Parathyroid adenoma (tissue), 2 donors: ENCODE measurements around the gene PIGZ.

Experiments
- H2AFZ ChIP-seq: fragments of 300-600 bp; sonication (generic); one replicate; pipeline ENCODE4 v1.7.0; 2017; ENCODE audit warnings: antibody characterized with exemption, mild to moderate bottlenecking
- H3K27ac ChIP-seq: fragments of 300-600 bp; sonication (generic); one replicate; pipeline ENCODE4 v1.7.0; 2017
- H3K27me3 ChIP-seq: fragments of 300-600 bp; sonication (generic); one replicate; pipeline ENCODE4 v1.7.0; 2017; ENCODE audit warnings: low read length; ENCODE audit not compliant: control insufficient read depth, insufficient read depth
- H3K36me3 ChIP-seq: fragments of 300-600 bp; sonication (generic); one replicate; pipeline ENCODE4 v1.7.0; 2017; ENCODE audit warnings: low read length; ENCODE audit not compliant: control insufficient read depth, insufficient read depth
- H3K4me1 ChIP-seq: fragments of 300-600 bp; sonication (generic); one replicate; pipeline ENCODE4 v1.7.0; 2017; ENCODE audit warnings: control low read depth
- H3K4me2 ChIP-seq: fragments of 300-600 bp; sonication (generic); one replicate; pipeline ENCODE4 v1.7.0; 2017; ENCODE audit warnings: low read length
- H3K4me3 ChIP-seq: fragments of 300-600 bp; sonication (generic); one replicate; pipeline ENCODE4 v1.7.0; 2017; ENCODE audit warnings: low read depth, low read length
- H3K79me2 ChIP-seq: fragments of 300-600 bp; sonication (generic); one replicate; pipeline ENCODE4 v1.7.0; 2017; ENCODE audit warnings: control low read depth
- H3K9ac ChIP-seq: fragments of 300-600 bp; sonication (generic); one replicate; pipeline ENCODE4 v1.7.0; 2017; ENCODE audit warnings: mild to moderate bottlenecking
- H3K9me3 ChIP-seq: fragments of 300-600 bp; sonication (generic); one replicate; pipeline ENCODE4 v1.7.0; 2017; ENCODE audit warnings: low read length; ENCODE audit not compliant: control insufficient read depth
- CTCF ChIP-seq: fragments of 300-600 bp; sonication (generic); IDR thresholded peaks from one replicate; pipeline ENCODE4 v1.7.0; 2017; ENCODE audit warnings: antibody characterized with exemption, mild to moderate bottlenecking
- donor health status: primary hyperparathyroidism.

PIGZ gene

GRCh38 chr3:196920733-196921132, 47.9 kb downstream of the PIGZ start:
- Histone ChIP-seq H3K79me2 (peaks cover 6% of the 10 kb centered on the region), H3K4me1 (no peaks in the 10 kb centered on the region), H3K36me3 (no peaks in the 10 kb centered on the region), H3K4me3 (no peak overlapping the region), H3K4me2 (no peak overlapping the region), H2AFZ (no peak overlapping the region), H3K9ac (no peak overlapping the region), H3K27ac (no peak overlapping the region), H3K27me3 (no peaks in the 10 kb centered on the region), H3K9me3 (no peaks in the 10 kb centered on the region)
- no peak for TF ChIP-seq CTCF

GRCh38 chr3:196918968-196919367, 49.7 kb downstream of the PIGZ start:
- Histone ChIP-seq H3K4me3 (no peak overlapping the region), H2AFZ (no peak overlapping the region), H3K36me3 (no peaks in the 10 kb centered on the region), H3K79me2 (peaks cover 4% of the 10 kb centered on the region), H3K4me1 (no peaks in the 10 kb centered on the region), H3K27me3 (no peaks in the 10 kb centered on the region), H3K9ac (no peak overlapping the region), H3K27ac (no peak overlapping the region), H3K4me2 (no peak overlapping the region), H3K9me3 (no peaks in the 10 kb centered on the region)
- no peak for TF ChIP-seq CTCF

- H3K4me3 ChIP-seq: no peak overlapping the region
- no peaks in the 10 kb centered on the region for H3K4me1 ChIP-seq
- no peaks in the 10 kb centered on the region for H3K27me3 ChIP-seq
- no peak overlapping the region for H2AFZ ChIP-seq
- H3K79me2 ChIP-seq: peaks cover 2% of the 10 kb centered on the region
- no peak overlapping the region for H3K4me2 ChIP-seq
- H3K36me3 ChIP-seq: no peaks in the 10 kb centered on the region
- H3K27ac ChIP-seq: no peak overlapping the region
- H3K9me3 ChIP-seq: no peaks in the 10 kb centered on the region
- H3K9ac ChIP-seq: no peak overlapping the region
- no peak for TF ChIP-seq CTCF
These were observed 51.6 kb downstream of the PIGZ start for GRCh38 chr3:196916995-196917394.

GRCh38 chr3:196916221-196916620, 52.4 kb downstream of the PIGZ start:
- H3K9me3 ChIP-seq: no peaks in the 10 kb centered on the region
- no peaks in the 10 kb centered on the region for H3K27me3 ChIP-seq
- H3K9ac ChIP-seq: no peak overlapping the region
- H2AFZ ChIP-seq: no peak overlapping the region
- no peaks in the 10 kb centered on the region for H3K36me3 ChIP-seq
- H3K4me3 ChIP-seq: no peak overlapping the region
- no peak for TF ChIP-seq CTCF
- H3K4me1 ChIP-seq: no peaks in the 10 kb centered on the region
- H3K27ac ChIP-seq: no peak overlapping the region
- H3K4me2 ChIP-seq: no peak overlapping the region
- peaks cover 2% of the 10 kb centered on the region for H3K79me2 ChIP-seq

- Histone ChIP-seq H3K79me2 (peaks cover 2% of the 10 kb centered on the region), H3K27me3 (no peaks in the 10 kb centered on the region), H3K4me3 (no peak overlapping the region), H3K9ac (no peak overlapping the region), H3K36me3 (no peaks in the 10 kb centered on the region), H3K4me1 (no peaks in the 10 kb centered on the region), H3K27ac (no peak overlapping the region), H3K4me2 (no peak overlapping the region), H2AFZ (no peak overlapping the region), H3K9me3 (no peaks in the 10 kb centered on the region)
- TF ChIP-seq CTCF: no peak
These were observed 53.3 kb downstream of the PIGZ start for GRCh38 chr3:196915375-196915774.
